ENCODE measurements around the gene ZKSCAN1.

DNA sequence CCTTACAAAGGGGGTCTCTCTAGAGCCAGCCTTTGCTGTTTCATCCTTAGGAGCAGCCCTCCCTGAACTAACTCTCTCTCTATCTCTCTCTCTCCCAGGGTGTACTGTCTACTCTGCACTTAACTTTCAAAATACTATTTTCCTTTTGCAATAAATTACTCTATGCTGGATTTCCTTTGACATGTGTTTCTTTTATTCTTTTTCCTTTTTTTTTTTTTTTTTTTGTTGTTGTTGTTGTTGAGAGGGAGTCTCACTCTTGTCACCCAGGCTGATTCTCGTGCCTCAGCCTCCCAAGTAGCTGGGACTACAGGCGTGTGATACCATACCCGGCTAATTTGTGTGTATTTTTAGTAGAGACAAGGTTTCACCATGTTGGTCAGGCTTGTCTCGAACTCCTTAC is 67.6 kb downstream of the ZKSCAN1 start:
- TF ChIP-seq, protein P1, sequence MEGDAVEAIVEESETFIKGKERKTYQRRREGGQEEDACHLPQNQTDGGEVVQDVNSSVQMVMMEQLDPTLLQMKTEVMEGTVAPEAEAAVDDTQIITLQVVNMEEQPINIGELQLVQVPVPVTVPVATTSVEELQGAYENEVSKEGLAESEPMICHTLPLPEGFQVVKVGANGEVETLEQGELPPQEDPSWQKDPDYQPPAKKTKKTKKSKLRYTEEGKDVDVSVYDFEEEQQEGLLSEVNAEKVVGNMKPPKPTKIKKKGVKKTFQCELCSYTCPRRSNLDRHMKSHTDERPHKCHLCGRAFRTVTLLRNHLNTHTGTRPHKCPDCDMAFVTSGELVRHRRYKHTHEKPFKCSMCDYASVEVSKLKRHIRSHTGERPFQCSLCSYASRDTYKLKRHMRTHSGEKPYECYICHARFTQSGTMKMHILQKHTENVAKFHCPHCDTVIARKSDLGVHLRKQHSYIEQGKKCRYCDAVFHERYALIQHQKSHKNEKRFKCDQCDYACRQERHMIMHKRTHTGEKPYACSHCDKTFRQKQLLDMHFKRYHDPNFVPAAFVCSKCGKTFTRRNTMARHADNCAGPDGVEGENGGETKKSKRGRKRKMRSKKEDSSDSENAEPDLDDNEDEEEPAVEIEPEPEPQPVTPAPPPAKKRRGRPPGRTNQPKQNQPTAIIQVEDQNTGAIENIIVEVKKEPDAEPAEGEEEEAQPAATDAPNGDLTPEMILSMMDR (IDR thresholded peaks at IDR 0.05) = no peak
- no peak for TF ChIP-seq POLR2A (IDR thresholded peaks at IDR 0.05)

All from heart left ventricle (tissue), 13 donors.